ENCODE measurements around the gene CACNA2D3. TPM values are rescaled to one million over a fixed set of nuclear protein-coding genes. Genes with fewer than 3 reads are reported as not detected.

CACNA2D3 gene
- total and polyA plus RNA-seq, 4 donors = 0.06 to 0.37 (median 0.08) TPM; not detected in 1

GRCh38 chr3:54372232-54372631 is 249.9 kb downstream of the CACNA2D3 start (continued):
- TF ChIP-seq ZBTB33 (IDR thresholded peaks at IDR 0.05) = no peak
- no peak for TF ChIP-seq HNF4A (conservative IDR thresholded peaks at IDR 0.05)
- TF ChIP-seq SP1 (IDR thresholded peaks at IDR 0.05) = no peak
- no peak for TF ChIP-seq YY1 (IDR thresholded peaks at IDR 0.05)
- TF ChIP-seq MAX (IDR thresholded peaks at IDR 0.05) = no peak
- TF ChIP-seq NR2F2 (IDR thresholded peaks at IDR 0.05) = no peak
- TF ChIP-seq RAD21 (IDR thresholded peaks at IDR 0.05) = no peak
- no peak for TF ChIP-seq FOXA1 (IDR thresholded peaks at IDR 0.05)

GRCh38 chr3:54374214-54374852 is 252.0 kb downstream of the CACNA2D3 start:
- no peaks in the 10 kb centered on the region for H3K36me3 ChIP-seq (ENCODE audit: control insufficient read depth in 4 of 4, insufficient read depth in 3 of 4, low read depth in 1 of 4, low read length in 3 of 4)
- 72% methylated on average over 8 of the region's 8 CpGs for WGBS
- DNase-seq (ENCODE audit: low spot score) = no peak
- peaks cover 0 to 2% (median 0%) of the 10 kb centered on the region in 4 donors for H3K27me3 ChIP-seq (ENCODE audit: control insufficient read depth in 4 of 4, insufficient read depth in 4 of 4, low read length in 3 of 4)
- no peak overlapping the region for H3K4me3 ChIP-seq (ENCODE audit: low read depth in 1 of 3, low read length in 3 of 3)
- no peaks in the 10 kb centered on the region for H3K4me1 ChIP-seq (ENCODE audit: control insufficient read depth in 4 of 4, insufficient read depth in 4 of 4, low read length in 3 of 4)
- no peak overlapping the region for H3K27ac ChIP-seq (ENCODE audit: low read depth in 1 of 2, low read length in 2 of 2)
- TF ChIP-seq CTCF (IDR thresholded peaks at IDR 0.05; ENCODE audit: low read depth, low read length, missing input control) (peak; percentile 74), EGR1 (IDR thresholded peaks at IDR 0.05; ENCODE audit: low read depth in 2 of 2) (no peak), RXRA (IDR thresholded peaks at IDR 0.05) (no peak), RAD21 (IDR thresholded peaks at IDR 0.05) (peak; percentile 90), FOXA2 (IDR thresholded peaks at IDR 0.05) (no peak)
- H3K9ac ChIP-seq (ENCODE audit: low read depth in 1 of 2, low read length in 2 of 2) = no peak overlapping the region
- no peaks in the 10 kb centered on the region for H3K9me3 ChIP-seq (ENCODE audit: control insufficient read depth in 4 of 4, low read length in 3 of 4)

GRCh38 chr3:54376142-54376807 is 253.9 kb downstream of the CACNA2D3 start:
- Histone ChIP-seq H3K27me3 (ENCODE audit: control insufficient read depth in 4 of 4, insufficient read depth in 4 of 4, low read length in 3 of 4) (peaks cover 0 to 3% (median under 1%) of the 10 kb centered on the region in 4 donors), H3K4me3 (ENCODE audit: low read depth in 1 of 3, low read length in 3 of 3) (no peak overlapping the region), H3K27ac (ENCODE audit: low read depth in 1 of 2, low read length in 2 of 2) (no peak overlapping the region), H3K9ac (ENCODE audit: low read depth in 1 of 2, low read length in 2 of 2) (no peak overlapping the region), H3K4me1 (ENCODE audit: control insufficient read depth in 4 of 4, insufficient read depth in 4 of 4, low read length in 3 of 4) (no peaks in the 10 kb centered on the region), H3K36me3 (ENCODE audit: control insufficient read depth in 4 of 4, insufficient read depth in 3 of 4, low read depth in 1 of 4, low read length in 3 of 4) (no peaks in the 10 kb centered on the region), H3K9me3 (ENCODE audit: control insufficient read depth in 4 of 4, low read length in 3 of 4) (no peaks in the 10 kb centered on the region)
- no peak for DNase-seq (ENCODE audit: low spot score)
- TF ChIP-seq SP1 (IDR thresholded peaks at IDR 0.05) (no peak), JUND (IDR thresholded peaks at IDR 0.05) (no peak), HNF4A (conservative IDR thresholded peaks at IDR 0.05) (no peak), HNF4G (IDR thresholded peaks at IDR 0.05) (no peak), MAX (IDR thresholded peaks at IDR 0.05) (no peak), TAF1 (conservative IDR thresholded peaks at IDR 0.05) (no peak), RAD21 (IDR thresholded peaks at IDR 0.05) (no peak), FOXA1 (IDR thresholded peaks at IDR 0.05) (no peak), GABPA (IDR thresholded peaks at IDR 0.05 in 1 of 2, conservative IDR thresholded peaks at IDR 0.05 in 1 of 2) (no peak), CTCF (IDR thresholded peaks at IDR 0.05; ENCODE audit: low read depth, low read length, missing input control) (no peak), FOXA2 (IDR thresholded peaks at IDR 0.05) (no peak), ATF3 (IDR thresholded peaks at IDR 0.05) (no peak)
- WGBS = 80% methylated on average over 6 of the region's 6 CpGs
